Left ventricle myocardium inferior (tissue), 1 donor: ENCODE measurements around the gene MYT1. TPM values are rescaled to one million over a fixed set of nuclear protein-coding genes. Genes with fewer than 3 reads are reported as not detected.
"Not testable (repeated sequence)": the region's sequence is repeated elsewhere in the genome, so short reads cannot be mapped to it uniquely, and the experiment has no call there.

Source experiments
- DNase-seq: peaks from one replicate; pipeline ENCODE4 v3.0.0-alpha.2; 2020
- H3K27ac ChIP-seq: fragments of 200-600 bp; replicated peaks from 2 replicates; pipeline ENCODE4 v1.8.0; 2021
- H3K27me3 ChIP-seq: fragments of 200-600 bp; 2 replicates; pipeline ENCODE4 v1.8.0; 2021; ENCODE audit warnings: low read depth
- H3K36me3 ChIP-seq: fragments of 200-600 bp; 2 replicates; pipeline ENCODE4 v1.8.0; 2021
- H3K4me1 ChIP-seq: fragments of 200-600 bp; 2 replicates; pipeline ENCODE4 v1.8.0; 2021
- H3K4me3 ChIP-seq: fragments of 200-600 bp; 2 replicates; pipeline ENCODE4 v1.8.0; 2021; ENCODE audit warnings: mild to moderate bottlenecking, moderate library complexity
- H3K9me3 ChIP-seq: fragments of 200-600 bp; replicated peaks from 2 replicates; pipeline ENCODE4 v1.8.0; 2021
- CTCF ChIP-seq: fragments of 200-600 bp; IDR thresholded peaks from 2 replicates; pipeline ENCODE4 v1.8.0; 2021; ENCODE audit warnings: antibody characterized with exemption, mild to moderate bottlenecking, borderline replicate concordance
- intact Hi-C: fragments of 100-400 bp; cut with micrococcal nuclease; formaldehyde crosslinking; loops from one replicate; pipeline ENCODE4 v1.11.0; 2022
- long read RNA-seq: library from polyadenylated mRNA; unstranded; transcript quantifications from one replicate; pipeline ENCODE4 v2.0.0, GENCODE V29; 2021
- total RNA-seq: library from RNA; stranded (reverse); fragmentation: NEBNext Ultra II Directional; extraction: Animal tissue kit (Norgen Biotek cat#: 25700); gene quantifications from one replicate; pipeline ENCODE4 v1.2.1, GENCODE V29; 2021
- donor health status: DM: no; HTN: yes; CAD: no; lungs with severe emphysema.

Gene MYT1
- total RNA-seq = 0.11 TPM
- long read RNA-seq, partial matches to known transcripts = 0 of 1 reads
- long read RNA-seq, other reads (novel, unspliced or antisense) = 1 of 1 reads

- no peak for DNase-seq
- no peak within 1 kb of the TSS for H3K4me3 ChIP-seq
- peaks cover 99% of the 10 kb centered on the region for H3K27me3 ChIP-seq
- TF ChIP-seq CTCF = no peak
- H3K9me3 ChIP-seq = no peaks in the 10 kb centered on the region
- no peaks in the 10 kb centered on the region for H3K4me1 ChIP-seq
- intact Hi-C loops = no loop called here
- H3K27ac ChIP-seq = no peak within 1 kb of the TSS
- H3K36me3 ChIP-seq = no peaks in the 10 kb centered on the region
Observed at GRCh38 chr20:64164123-64164836, at the start of gene MYT1. Gene MYT1 (plus strand): TSS chr20:64164452. CDS start chr20:64198862, 34,410 bp downstream.

- intact Hi-C loops = no loop called here
- no peaks in the 10 kb centered on the region for H3K27me3 ChIP-seq
- TF ChIP-seq CTCF = no peak
- no peaks in the 10 kb centered on the region for H3K36me3 ChIP-seq
- H3K4me1 ChIP-seq = no peaks in the 10 kb centered on the region
- no peak overlapping the region for H3K4me3 ChIP-seq
- H3K27ac ChIP-seq = no peak overlapping the region
- no peak for DNase-seq
- no peaks in the 10 kb centered on the region for H3K9me3 ChIP-seq
Observed at GRCh38 chr20:64115171-64115911, 48.9 kb upstream of the MYT1 start.

- Histone ChIP-seq H3K4me1 (no peaks in the 10 kb centered on the region), H3K4me3 (no peak overlapping the region), H3K9me3 (no peaks in the 10 kb centered on the region), H3K27ac (no peak overlapping the region), H3K27me3 (peaks cover 5% of the 10 kb centered on the region), H3K36me3 (no peaks in the 10 kb centered on the region)
- intact Hi-C loops = no loop called here
- no peak for TF ChIP-seq CTCF
- DNase-seq = no peak
Observed at GRCh38 chr20:64116016-64116415, 48.2 kb upstream of the MYT1 start.

GRCh38 chr20:64116541-64117431 is 47.5 kb upstream of the MYT1 start:
- no peaks in the 10 kb centered on the region for H3K36me3 ChIP-seq
- no peaks in the 10 kb centered on the region for H3K9me3 ChIP-seq
- no peak overlapping the region for H3K4me3 ChIP-seq
- no peak for DNase-seq
- no peaks in the 10 kb centered on the region for H3K4me1 ChIP-seq
- no peak overlapping the region for H3K27ac ChIP-seq
- H3K27me3 ChIP-seq = peaks cover 12% of the 10 kb centered on the region
- no peak for TF ChIP-seq CTCF
- intact Hi-C loops = no loop called here

GRCh38 chr20:64117432-64117777 is 46.8 kb upstream of the MYT1 start:
- H3K4me3 ChIP-seq, intact Hi-C loops, DNase-seq, H3K9me3 ChIP-seq, H3K27ac ChIP-seq, H3K36me3 ChIP-seq, H3K4me1 ChIP-seq: not testable (repeated sequence)
- H3K27me3 ChIP-seq = peaks cover 19% of the 10 kb centered on the region
